IPS DF 6.9 (cell line): ENCODE results near the gene ADSS2.

Experiments used
- DNase-seq: peaks from one replicate; pipeline ENCODE4 v3.0.0-alpha.2; 2013; ENCODE audit warnings: low read depth, low spot score
- H3K27ac ChIP-seq: one replicate; pipeline ENCODE4 v1.5.1; 2013; ENCODE audit warnings: low read length, control low read depth
- H3K27me3 ChIP-seq: 2 replicates; pipeline ENCODE4 v1.6.1; 2013; ENCODE audit warnings: mild to moderate bottlenecking, low read length; ENCODE audit not compliant: control insufficient read depth, insufficient read depth
- H3K36me3 ChIP-seq: 2 replicates; pipeline ENCODE4 v1.6.1; 2013; ENCODE audit warnings: low read length; ENCODE audit not compliant: control insufficient read depth, insufficient read depth
- H3K4me1 ChIP-seq: 2 replicates; pipeline ENCODE4 v1.6.1; 2013; ENCODE audit warnings: low read length; ENCODE audit not compliant: control insufficient read depth, insufficient read depth
- H3K4me3 ChIP-seq: 2 replicates; pipeline ENCODE4 v1.5.1; 2013; ENCODE audit warnings: mild to moderate bottlenecking, low read length
- H3K9me3 ChIP-seq: 2 replicates; pipeline ENCODE4 v1.6.1; 2013; ENCODE audit warnings: low read length, inconsistent platforms; ENCODE audit not compliant: control insufficient read depth, insufficient read depth
- WGBS: extraction: QIAGEN DNeasy Blood & Tissue Kit; methylation state at CpG from one replicate; pipeline ENCODE4 v1.1.7; 2013; ENCODE audit warnings: mixed read lengths, missing lambda C conversion rate; ENCODE audit not compliant: insufficient read length, insufficient coverage; 5-methylcytosine and 5-hydroxymethylcytosine counted together

ADSS2 gene

GRCh38 chr1:244427647-244428046, 24.1 kb downstream of the ADSS2 start:
- Histone ChIP-seq H3K9me3 (no peaks in the 10 kb centered on the region), H3K36me3 (no peaks in the 10 kb centered on the region; the same call in 1 of the 2 replicates), H3K27ac (no peak overlapping the region), H3K27me3 (no peaks in the 10 kb centered on the region), H3K4me3 (no peak overlapping the region), H3K4me1 (no peaks in the 10 kb centered on the region)
- no peak for DNase-seq

DNA sequence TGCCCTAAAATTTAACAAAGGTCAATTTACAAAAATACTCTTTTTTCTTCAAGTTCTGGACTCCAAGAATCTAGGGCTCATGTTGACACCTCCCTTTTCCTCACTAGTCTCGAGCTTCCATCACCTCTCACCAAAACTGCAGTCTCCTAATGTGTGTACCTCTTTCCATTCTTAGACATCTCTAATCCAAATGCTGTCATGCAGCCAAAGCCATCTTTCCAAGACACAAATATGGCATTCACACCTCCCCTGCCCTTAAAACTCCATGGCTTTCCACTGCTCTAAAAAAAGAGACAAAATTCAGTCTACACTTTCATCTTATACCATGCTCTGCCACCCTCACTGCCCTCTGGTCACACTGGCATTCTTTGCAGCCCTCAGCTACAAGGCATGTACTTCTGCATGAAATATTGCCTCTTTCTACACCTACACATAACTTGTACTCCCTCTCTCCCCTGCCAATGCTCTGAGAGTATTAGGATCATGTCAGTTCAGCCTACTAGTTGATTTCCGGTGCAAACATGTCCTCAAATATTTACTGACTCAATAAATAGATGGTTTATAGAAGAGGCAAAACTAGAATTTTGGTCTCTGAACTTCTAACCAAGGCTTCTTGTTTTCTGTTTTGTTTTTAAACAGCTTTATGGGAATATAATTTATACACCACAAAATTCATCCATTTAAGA, 26.9 kb downstream of the ADSS2 start:
- H3K36me3 ChIP-seq, result peaks cover 2% of the 10 kb centered on the region; the same call in 1 of the 2 replicates
- DNase-seq, result no peak
- no peaks in the 10 kb centered on the region for H3K4me1 ChIP-seq
- H3K27ac ChIP-seq, result no peak overlapping the region
- no peaks in the 10 kb centered on the region for H3K27me3 ChIP-seq
- H3K9me3 ChIP-seq, result no peaks in the 10 kb centered on the region
- no peak overlapping the region for H3K4me3 ChIP-seq
- no CpG with 5 or more reads among the region's 2 CpGs for WGBS

DNA sequence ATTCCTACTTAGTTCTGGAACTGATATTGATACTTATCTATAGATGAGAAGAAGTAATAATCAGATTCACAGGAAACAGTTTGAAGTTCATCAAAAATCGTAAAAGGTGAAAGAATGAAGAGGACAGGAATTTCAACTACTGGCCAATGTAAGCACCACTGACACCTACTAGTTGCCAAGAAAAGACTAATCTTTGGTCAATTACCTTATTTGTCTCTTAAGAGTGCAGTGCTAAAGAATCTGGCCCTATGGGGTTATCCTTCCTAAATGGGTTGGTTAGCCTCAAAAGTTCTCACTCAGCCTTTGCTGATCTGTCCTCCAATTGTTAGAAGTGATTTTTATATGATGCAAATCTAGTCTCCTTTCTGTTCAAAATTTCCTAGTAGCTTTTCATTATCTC, 29.5 kb downstream of the ADSS2 start:
- Histone ChIP-seq H3K36me3 (peaks cover 4% of the 10 kb centered on the region; the same call in 1 of the 2 replicates), H3K27me3 (no peaks in the 10 kb centered on the region), H3K4me3 (no peak overlapping the region), H3K9me3 (no peaks in the 10 kb centered on the region), H3K27ac (no peak overlapping the region), H3K4me1 (no peaks in the 10 kb centered on the region)
- no peak for DNase-seq
- WGBS, result no CpG with 5 or more reads among the region's 1 CpG

DNA sequence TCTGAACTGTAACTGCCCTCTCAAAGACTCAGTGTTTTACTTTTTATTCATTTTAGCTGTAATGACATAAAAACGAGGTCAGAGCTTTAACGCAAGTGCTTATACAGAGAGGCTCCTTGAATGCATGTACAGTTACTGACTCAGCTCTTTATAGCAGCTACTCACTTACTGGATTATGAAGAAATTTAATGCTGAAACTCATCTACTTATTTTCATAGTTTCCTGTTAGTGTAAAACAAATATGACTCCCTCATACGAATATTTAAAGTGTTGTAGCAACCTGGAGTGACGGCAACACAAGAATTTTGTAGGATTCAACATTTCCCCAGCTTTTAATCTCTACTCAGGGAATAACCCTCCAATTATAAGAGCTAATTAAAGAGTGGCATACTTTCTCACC, 32.7 kb downstream of the ADSS2 start:
- Histone ChIP-seq H3K36me3 (peaks cover 6% of the 10 kb centered on the region; the same call in 1 of the 2 replicates), H3K4me3 (no peak overlapping the region), H3K27ac (no peak overlapping the region), H3K27me3 (no peaks in the 10 kb centered on the region), H3K4me1 (no peaks in the 10 kb centered on the region), H3K9me3 (no peaks in the 10 kb centered on the region)
- no peak for DNase-seq
- no CpG with 5 or more reads among the region's 4 CpGs for WGBS

DNA sequence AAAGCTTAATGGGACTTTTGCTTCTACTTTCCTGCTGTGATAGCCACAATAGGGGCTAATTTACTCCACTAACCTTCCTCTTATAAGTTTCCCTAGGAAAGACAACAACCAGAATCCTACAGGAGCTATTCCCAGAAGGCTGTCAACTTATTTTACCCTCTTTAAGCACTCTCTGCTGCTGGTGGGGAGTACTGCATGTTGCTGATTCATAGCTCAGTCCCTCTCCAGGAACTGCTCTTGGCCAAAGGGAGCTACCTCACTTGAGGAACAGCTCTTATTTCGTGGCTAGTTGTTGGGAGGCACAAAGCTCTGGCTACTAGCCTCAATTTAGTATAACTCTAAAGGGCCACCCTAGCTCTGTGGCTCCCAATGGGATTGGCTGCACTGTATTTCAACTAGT, 37.2 kb downstream of the ADSS2 start:
- no peaks in the 10 kb centered on the region for H3K27me3 ChIP-seq
- H3K27ac ChIP-seq, result no peak overlapping the region
- no CpG with 5 or more reads among the region's 1 CpG for WGBS
- no peaks in the 10 kb centered on the region for H3K4me1 ChIP-seq
- H3K36me3 ChIP-seq, result peaks cover 11% of the 10 kb centered on the region; the same call in 1 of the 2 replicates
- H3K4me3 ChIP-seq, result no peak overlapping the region
- no peaks in the 10 kb centered on the region for H3K9me3 ChIP-seq
- no peak for DNase-seq

DNA sequence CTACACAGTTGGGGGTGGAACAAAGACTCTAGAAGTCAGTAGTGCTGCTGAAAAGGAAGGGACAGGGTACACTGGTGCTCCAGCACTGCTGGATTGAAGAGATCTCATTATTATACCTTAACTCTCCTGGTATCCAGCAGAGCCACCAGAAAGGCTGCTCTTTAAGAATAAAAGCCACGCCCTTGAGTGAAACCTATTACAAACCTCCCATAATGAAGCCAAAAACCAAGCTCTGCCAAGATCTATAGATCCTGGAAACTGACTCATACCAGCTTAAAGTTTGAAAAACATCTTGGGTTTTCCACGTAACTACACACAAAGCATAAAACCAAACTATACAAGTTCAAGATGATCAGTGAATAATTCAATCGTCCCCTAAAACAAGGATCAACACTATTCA, 38.0 kb downstream of the ADSS2 start:
- H3K4me1 ChIP-seq, result no peaks in the 10 kb centered on the region
- H3K9me3 ChIP-seq, result no peaks in the 10 kb centered on the region
- H3K36me3 ChIP-seq, result peaks cover 11% of the 10 kb centered on the region; the same call in 1 of the 2 replicates
- no peaks in the 10 kb centered on the region for H3K27me3 ChIP-seq
- WGBS, result no CpG with 5 or more reads among the region's 3 CpGs
- no peak overlapping the region for H3K27ac ChIP-seq
- no peak overlapping the region for H3K4me3 ChIP-seq
- DNase-seq, result no peak

DNA sequence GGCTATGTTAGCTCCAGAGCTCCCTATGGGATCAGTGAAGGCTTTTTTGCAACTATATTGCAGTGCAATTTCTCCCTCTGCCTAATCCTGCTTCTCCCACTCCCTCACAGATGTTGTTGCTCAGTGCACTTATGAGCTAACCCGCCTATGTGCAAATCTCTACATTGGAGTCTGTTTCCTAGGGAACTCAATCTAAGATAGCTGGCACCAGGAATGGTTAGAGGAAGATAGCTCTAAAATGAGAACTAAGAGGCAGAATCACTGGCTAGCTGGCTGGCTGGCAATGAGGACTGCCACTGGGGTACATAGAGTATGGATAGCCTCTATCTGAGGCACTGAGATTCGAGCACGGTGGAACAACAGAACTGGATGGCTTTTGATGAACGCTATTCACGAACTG, 39.5 kb downstream of the ADSS2 start:
- no peaks in the 10 kb centered on the region for H3K4me1 ChIP-seq
- H3K9me3 ChIP-seq, result no peaks in the 10 kb centered on the region
- H3K27me3 ChIP-seq, result no peaks in the 10 kb centered on the region
- no peak for DNase-seq
- H3K27ac ChIP-seq, result no peak overlapping the region
- WGBS, result no CpG with 5 or more reads among the region's 5 CpGs
- H3K4me3 ChIP-seq, result no peak overlapping the region
- peaks cover 11% of the 10 kb centered on the region; the same call in 1 of the 2 replicates for H3K36me3 ChIP-seq

DNA sequence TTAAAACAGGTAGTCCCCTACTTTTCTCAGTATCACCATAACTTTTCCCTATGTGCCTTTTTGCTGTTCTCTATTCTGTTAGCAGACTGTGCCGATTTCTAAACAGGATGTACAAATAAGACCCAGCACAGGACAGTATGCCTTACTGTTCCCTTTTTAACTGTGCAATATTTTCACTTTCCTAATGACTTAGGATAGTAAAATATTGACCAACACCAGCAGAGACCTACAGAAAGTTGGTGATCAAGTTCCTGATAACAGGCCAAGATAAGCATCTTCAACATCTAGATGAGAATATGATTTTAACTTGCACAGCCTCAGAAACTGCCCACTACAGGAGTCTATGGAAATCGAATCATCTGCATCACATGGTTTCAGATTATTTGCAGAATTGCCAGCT, 42.0 kb downstream of the ADSS2 start:
- Histone ChIP-seq H3K36me3 (peaks cover 9% of the 10 kb centered on the region; the same call in 1 of the 2 replicates), H3K4me3 (no peak overlapping the region), H3K27me3 (no peaks in the 10 kb centered on the region), H3K27ac (no peak overlapping the region), H3K9me3 (no peaks in the 10 kb centered on the region), H3K4me1 (no peaks in the 10 kb centered on the region)
- no CpG with 5 or more reads among the region's 2 CpGs for WGBS
- DNase-seq, result no peak

DNA sequence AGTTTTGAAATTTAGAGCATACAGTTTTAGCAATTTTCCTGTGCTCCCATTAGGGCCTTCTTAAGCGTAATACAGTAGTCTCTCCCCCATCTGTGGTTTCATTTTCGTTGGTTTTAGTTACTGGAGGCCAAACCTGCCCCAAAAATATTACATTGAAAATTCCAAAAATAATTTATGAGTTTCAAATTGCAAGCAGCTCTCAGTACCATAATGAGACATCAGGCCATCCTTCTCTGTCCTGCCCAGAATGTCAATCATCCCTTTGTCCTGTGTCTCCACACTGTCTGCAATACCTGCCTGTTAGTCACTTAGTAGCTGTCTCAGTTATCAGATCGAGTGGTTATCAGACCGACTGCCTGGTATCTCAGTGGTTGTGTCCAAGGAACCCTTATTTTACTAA, 45.4 kb downstream of the ADSS2 start:
- H3K4me3 ChIP-seq, result no peak overlapping the region
- DNase-seq, result no peak
- H3K27me3 ChIP-seq, result no peaks in the 10 kb centered on the region
- WGBS, result no CpG with 5 or more reads among the region's 4 CpGs
- no peak overlapping the region for H3K27ac ChIP-seq
- H3K4me1 ChIP-seq, result no peaks in the 10 kb centered on the region
- H3K9me3 ChIP-seq, result no peaks in the 10 kb centered on the region
- H3K36me3 ChIP-seq, result peaks cover 9% of the 10 kb centered on the region; the same call in 1 of the 2 replicates

DNA sequence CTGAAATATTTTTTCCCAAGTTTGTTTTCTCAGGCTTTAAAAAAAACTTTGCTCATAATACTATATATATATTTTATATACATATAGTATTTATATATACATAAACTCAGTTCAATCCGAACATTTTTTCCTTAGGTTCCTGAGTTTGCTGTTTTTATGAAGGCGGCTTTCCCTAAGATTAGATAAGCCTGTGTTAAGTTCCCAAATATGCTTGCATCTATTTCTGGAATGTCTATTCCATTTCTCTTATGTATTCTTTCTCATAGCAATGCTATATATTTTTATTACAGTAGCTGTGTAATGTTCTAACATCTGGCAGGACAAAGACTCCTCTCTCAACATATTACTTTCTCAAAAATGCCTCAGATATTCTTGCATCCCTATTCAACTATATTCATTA, 45.9 kb downstream of the ADSS2 start:
- Histone ChIP-seq H3K4me1 (no peaks in the 10 kb centered on the region), H3K9me3 (no peaks in the 10 kb centered on the region), H3K4me3 (no peak overlapping the region), H3K36me3 (peaks cover 9% of the 10 kb centered on the region; the same call in 1 of the 2 replicates), H3K27me3 (no peaks in the 10 kb centered on the region), H3K27ac (no peak overlapping the region)
- DNase-seq, result no peak
- no CpG with 5 or more reads among the region's 2 CpGs for WGBS

- Histone ChIP-seq H3K27me3 (no peaks in the 10 kb centered on the region), H3K4me1 (no peaks in the 10 kb centered on the region), H3K27ac (no peak overlapping the region), H3K4me3 (no peak overlapping the region), H3K9me3 (no peaks in the 10 kb centered on the region), H3K36me3 (peaks cover 9% of the 10 kb centered on the region; the same call in 1 of the 2 replicates)
- no peak for DNase-seq
Measured at GRCh38 chr1:244403431-244403830, 48.3 kb downstream of the ADSS2 start.
